Tibial nerve (tissue), 4 donors: ENCODE data around the gene MAP3K12. TPM values are rescaled to one million over a fixed set of nuclear protein-coding genes. Genes with fewer than 3 reads are reported as not detected.

ENCODE experiments used
- DNase-seq, 2 donors: peaks; one replicate each; pipeline ENCODE4 v3.0.0-alpha.2; 2019; ENCODE audit warnings: low spot score in 2 of 2
- H3K27ac ChIP-seq, 4 donors: fragments of 200-600 bp; sonication (generic) in 3 of 4; one replicate each; pipeline ENCODE4 v1.5.1; 2017 to 2019; ENCODE audit warnings: mild to moderate bottlenecking in 1 of 4
- H3K27me3 ChIP-seq, 2 donors: fragments of 200-600 bp; sonication (generic) in 1 of 2; one replicate each; pipeline versions ENCODE4 v1.5.1 to v1.6.0; 2017 to 2019
- H3K36me3 ChIP-seq, 3 donors: fragments of 200-600 bp; sonication (generic); one replicate each; pipeline ENCODE4 v1.5.1; 2018 to 2019
- H3K4me1 ChIP-seq, 4 donors: fragments of 200-600 bp; sonication (generic) in 3 of 4; one replicate each; pipeline ENCODE4 v1.5.1; 2017 to 2019
- H3K4me3 ChIP-seq, 4 donors: fragments of 200-600 bp; sonication (generic) in 3 of 4; one replicate each; pipeline ENCODE4 v1.5.1; 2017 to 2019; ENCODE audit warnings: mild to moderate bottlenecking in 1 of 4, moderate library complexity in 1 of 4
- H3K9me3 ChIP-seq, 4 donors: fragments of 200-600 bp; sonication (generic) in 3 of 4; one replicate each; pipeline ENCODE4 v1.5.1; 2017 to 2019
- CTCF ChIP-seq, 5 experiments: fragments of 200-600 bp in 3 of 5; fragments of 450-650 bp in 2 of 5; sonication (generic) in 3 of 5; IDR thresholded peaks; one replicate each; pipeline ENCODE4 v1.5.1; 2016 to 2019; ENCODE audit warnings: antibody characterized with exemption in 5 of 5, mild to moderate bottlenecking in 3 of 5, moderate library complexity in 2 of 5
- EP300 ChIP-seq, 2 donors: sonication (generic); formaldehyde crosslinking; IDR thresholded peaks; one replicate each; pipeline ENCODE4 v1.6.1; 2017; ENCODE audit warnings: antibody characterized with exemption in 2 of 2, mild to moderate bottlenecking in 1 of 2
- POLR2A ChIP-seq, 2 donors: fragments of 450-650 bp; IDR thresholded peaks; one replicate each; pipeline ENCODE4 v1.6.1; 2017; ENCODE audit warnings: antibody characterized with exemption in 2 of 2, mild to moderate bottlenecking in 2 of 2, moderate library complexity in 2 of 2
- WGBS, 2 donors: methylation state at CpG; one replicate each; pipeline ENCODE4 v1.1.5; 2018; 5-methylcytosine and 5-hydroxymethylcytosine counted together
- total RNA-seq, 4 donors: library from RNA; depleted of rRNA; stranded (reverse); fragments of >200 nt; gene quantifications; one replicate each; pipeline ENCODE4 v1.1.0, GENCODE V29; 2016

The MAP3K12 gene
- total RNA-seq, 4 donors from 2014 or later = 35.6 to 95.1 (median 58.3) TPM

- Histone ChIP-seq H3K4me3 (no peak overlapping the region), H3K4me1 (peaks cover 0 to 84% (median 28%) of the 10 kb centered on the region in 4 donors), H3K27me3 (no peaks in the 10 kb centered on the region), H3K36me3 (peaks cover 0 to 93% (median 33%) of the 10 kb centered on the region in 3 donors), H3K27ac (peak overlapping the region in 1 of 4 donors; percentile 65), H3K9me3 (no peaks in the 10 kb centered on the region)
- TF ChIP-seq CTCF (IDR thresholded peaks at IDR 0.05) (no peak), POLR2A (IDR thresholded peaks at IDR 0.05) (no peak), EP300 (IDR thresholded peaks at IDR 0.05) (no peak)
- 51 to 59% methylated on average over 5 of the region's 5 CpGs for WGBS, 2 donors
- no peak for DNase-seq
These were observed 19.9 kb downstream of the MAP3K12 start for GRCh38 chr12:53479331-53479730.

GRCh38 chr12:53478865-53479264 is 20.4 kb downstream of the MAP3K12 start:
- 21 to 58% methylated on average over 1 of the region's 1 CpG for WGBS, 2 donors
- Histone ChIP-seq H3K4me1 (peaks cover 0 to 87% (median 30%) of the 10 kb centered on the region in 4 donors), H3K27me3 (no peaks in the 10 kb centered on the region), H3K4me3 (no peak overlapping the region), H3K9me3 (no peaks in the 10 kb centered on the region), H3K27ac (peak overlapping the region in 2 of 4 donors; percentile 56 to 65), H3K36me3 (peaks cover 0 to 93% (median 33%) of the 10 kb centered on the region in 3 donors)
- TF ChIP-seq POLR2A (IDR thresholded peaks at IDR 0.05) (no peak), EP300 (IDR thresholded peaks at IDR 0.05) (no peak), CTCF (IDR thresholded peaks at IDR 0.05) (no peak)
- DNase-seq = no peak

GRCh38 chr12:53476769-53477209 is 22.5 kb downstream of the MAP3K12 start:
- TF ChIP-seq CTCF (IDR thresholded peaks at IDR 0.05) (peak in 1 of 5 experiments; percentile 9), EP300 (IDR thresholded peaks at IDR 0.05) (no peak)
- Histone ChIP-seq H3K36me3 (peaks cover 0 to 93% (median 33%) of the 10 kb centered on the region in 3 donors), H3K27me3 (no peaks in the 10 kb centered on the region), H3K27ac (peak overlapping the region in 1 of 4 donors; percentile 65), H3K4me3 (no peak overlapping the region), H3K4me1 (peaks cover 0 to 91% (median 33%) of the 10 kb centered on the region in 4 donors), H3K9me3 (no peaks in the 10 kb centered on the region)
- no peak for DNase-seq
- 64 to 69% methylated on average over 2 of the region's 2 CpGs for WGBS, 2 donors

GRCh38 chr12:53474819-53475218 is 24.4 kb downstream of the MAP3K12 start:
- Histone ChIP-seq H3K4me1 (peaks cover 0 to 78% (median 21%) of the 10 kb centered on the region in 4 donors), H3K4me3 (no peak overlapping the region), H3K27me3 (no peaks in the 10 kb centered on the region), H3K27ac (peak overlapping the region in 1 of 4 donors; percentile 50), H3K9me3 (no peaks in the 10 kb centered on the region), H3K36me3 (peaks cover 3 to 93% (median 38%) of the 10 kb centered on the region in 3 donors)
- WGBS, 2 donors = 52 to 56% methylated on average over 13 of the region's 13 CpGs
- no peak for DNase-seq
- no peak for TF ChIP-seq EP300 (IDR thresholded peaks at IDR 0.05)
- no peak for TF ChIP-seq POLR2A (IDR thresholded peaks at IDR 0.05)
- TF ChIP-seq CTCF (IDR thresholded peaks at IDR 0.05) = no peak

- TF ChIP-seq EP300 (IDR thresholded peaks at IDR 0.05) (no peak), POLR2A (IDR thresholded peaks at IDR 0.05) (no peak), CTCF (IDR thresholded peaks at IDR 0.05) (no peak)
- no peaks in the 10 kb centered on the region for H3K27me3 ChIP-seq
- peaks cover 3 to 95% (median 46%) of the 10 kb centered on the region in 3 donors for H3K36me3 ChIP-seq
- no peaks in the 10 kb centered on the region for H3K9me3 ChIP-seq
- 61 to 69% methylated on average over 2 of the region's 2 CpGs for WGBS, 2 donors
- DNase-seq = no peak
- peaks cover 0 to 73% (median 21%) of the 10 kb centered on the region in 4 donors for H3K4me1 ChIP-seq
- H3K4me3 ChIP-seq = no peak overlapping the region
- peak overlapping the region in 1 of 4 donors; percentile 50 for H3K27ac ChIP-seq
These were observed 25.2 kb downstream of the MAP3K12 start for GRCh38 chr12:53474077-53474476.
